HG03439 (cell line): ENCODE measurements around the gene PDK1.
"Not testable (repeated sequence)": the region's sequence is repeated elsewhere in the genome, so short reads cannot be mapped to it uniquely, and the experiment has no call there.

Source experiments
- ATAC-seq: cut with Tn5 transposase; IDR thresholded peaks from one replicate; pipeline ENCODE4 v1.9.1; 2021; ENCODE audit warnings: mild to moderate bottlenecking, moderate library complexity; ENCODE audit not compliant: unreplicated experiment

Gene PDK1

DNA sequence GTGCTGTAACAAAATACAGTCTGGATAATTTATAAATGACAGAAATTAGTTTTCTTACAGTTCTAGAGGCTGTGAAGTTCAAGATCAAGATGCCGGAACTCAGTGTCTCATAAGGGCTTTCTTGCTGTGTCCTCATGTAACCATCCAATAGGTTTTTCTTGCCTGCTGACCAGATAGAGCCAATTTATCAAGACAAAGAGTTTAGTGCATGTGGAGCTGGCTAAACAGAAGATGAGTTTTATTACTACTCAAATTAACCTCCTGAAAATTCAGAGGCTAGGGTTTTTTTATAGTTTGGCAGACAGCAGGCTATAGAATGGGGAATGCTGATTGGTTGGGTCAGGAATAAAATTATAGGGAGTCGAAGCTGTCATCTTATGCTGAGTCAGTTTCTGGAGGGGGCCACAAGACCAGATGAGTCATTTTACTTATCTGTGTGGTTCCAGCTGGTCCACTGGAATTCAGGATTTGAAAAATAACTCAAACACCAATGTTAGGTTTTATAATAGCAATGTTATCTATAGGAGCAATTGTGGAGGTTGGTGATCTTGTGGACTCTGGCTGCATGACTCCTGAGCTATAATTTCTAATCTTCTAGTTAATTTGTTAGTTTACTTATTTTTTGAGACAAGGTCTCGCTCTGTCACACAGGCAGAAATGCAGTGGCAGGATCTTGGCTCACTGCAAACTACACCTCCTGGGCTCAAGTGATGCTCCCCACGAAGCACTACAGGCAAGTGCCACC, 3.2 kb upstream of the PDK1 start:
- ATAC-seq = no peak

- ATAC-seq = no peak
These were observed 1.3 kb upstream of the PDK1 start for GRCh38 chr2:172554352-172555271.

- ATAC-seq = no peak
These were observed 693 bp upstream of the PDK1 start for GRCh38 chr2:172555272-172555521.

DNA sequence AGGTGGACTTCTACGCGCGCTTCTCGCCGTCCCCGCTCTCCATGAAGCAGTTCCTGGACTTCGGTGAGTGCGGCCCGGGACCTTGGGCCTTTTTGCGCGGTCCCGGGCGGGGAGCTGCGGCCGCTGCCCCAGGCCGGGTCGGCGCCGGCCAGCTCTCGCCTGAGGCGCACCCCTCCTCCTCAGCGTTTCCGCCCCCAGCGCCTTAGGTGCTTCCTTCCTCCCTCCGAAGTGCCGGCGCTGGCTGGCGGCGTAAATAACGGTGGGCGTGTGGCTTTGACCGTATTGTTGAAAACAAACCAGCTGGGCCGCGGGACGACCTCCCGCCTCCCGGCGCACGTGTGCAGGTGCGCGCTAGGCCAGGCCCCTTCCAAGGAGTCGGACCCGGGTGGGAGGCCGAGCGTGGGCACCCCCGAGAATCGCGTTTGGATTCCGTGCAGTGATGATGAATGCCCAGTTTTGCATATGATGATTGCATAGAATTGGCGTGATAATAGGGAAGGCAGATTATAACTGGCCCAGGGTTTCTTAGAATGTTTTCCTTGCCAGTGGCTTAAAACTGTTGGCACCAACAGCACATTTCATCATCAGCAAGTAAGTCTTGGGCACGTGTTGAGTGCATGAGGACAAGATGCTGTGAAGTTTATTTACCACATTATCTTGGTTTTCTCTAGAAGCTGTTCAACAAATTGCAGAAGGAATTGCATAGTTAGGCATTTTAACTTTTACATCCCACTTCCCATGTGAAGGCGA, 569 bp downstream of the PDK1 start:
- peak; percentile 72 for ATAC-seq

GRCh38 chr2:172558372-172558771, 2.5 kb downstream of the PDK1 start:
- no peak for ATAC-seq

DNA sequence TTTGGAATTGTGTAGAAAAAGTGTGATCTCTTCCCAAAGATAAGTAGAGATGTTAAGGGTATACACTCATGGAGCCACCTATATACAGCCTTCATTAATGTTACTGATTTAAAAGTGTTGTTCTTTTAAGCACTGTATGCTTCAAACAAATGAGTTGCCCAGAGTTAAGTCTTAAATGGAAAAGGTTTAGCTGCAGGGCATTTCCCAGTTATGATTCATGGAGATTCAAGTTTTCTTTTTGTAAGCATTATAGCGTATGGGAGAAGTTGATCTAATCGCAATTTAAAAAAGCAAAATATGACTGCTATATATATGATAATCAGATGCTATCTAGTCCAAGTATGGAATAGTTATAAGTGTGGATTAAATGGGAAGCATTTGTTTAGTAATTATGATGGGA, 4.8 kb downstream of the PDK1 start:
- no peak for ATAC-seq

DNA sequence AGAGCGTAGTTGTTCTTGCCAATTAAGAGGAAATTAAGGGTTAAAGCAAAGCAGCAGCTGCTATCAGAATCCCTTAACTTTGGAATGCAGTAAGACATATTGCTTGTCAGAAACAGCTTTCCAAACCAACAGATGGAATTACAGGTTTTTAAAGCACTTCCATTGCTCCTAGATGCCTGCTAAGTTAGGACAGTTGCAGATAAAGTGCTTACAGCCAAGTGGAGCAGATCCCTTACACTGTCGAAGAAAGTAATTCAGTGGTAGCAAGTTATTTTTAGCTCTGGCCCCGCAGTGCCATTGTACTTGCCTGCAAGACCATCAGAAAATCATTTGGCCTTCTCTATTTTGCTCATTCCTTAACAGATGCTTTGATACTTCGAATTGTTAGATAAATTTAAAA, 5.4 kb downstream of the PDK1 start:
- ATAC-seq = no peak

- no peak for ATAC-seq
These were observed 6.4 kb downstream of the PDK1 start for GRCh38 chr2:172562298-172562697.

- no peak for ATAC-seq
These were observed 8.5 kb downstream of the PDK1 start for GRCh38 chr2:172564376-172564775.

- no peak for ATAC-seq
These were observed 15.4 kb downstream of the PDK1 start for GRCh38 chr2:172571245-172571644.

DNA sequence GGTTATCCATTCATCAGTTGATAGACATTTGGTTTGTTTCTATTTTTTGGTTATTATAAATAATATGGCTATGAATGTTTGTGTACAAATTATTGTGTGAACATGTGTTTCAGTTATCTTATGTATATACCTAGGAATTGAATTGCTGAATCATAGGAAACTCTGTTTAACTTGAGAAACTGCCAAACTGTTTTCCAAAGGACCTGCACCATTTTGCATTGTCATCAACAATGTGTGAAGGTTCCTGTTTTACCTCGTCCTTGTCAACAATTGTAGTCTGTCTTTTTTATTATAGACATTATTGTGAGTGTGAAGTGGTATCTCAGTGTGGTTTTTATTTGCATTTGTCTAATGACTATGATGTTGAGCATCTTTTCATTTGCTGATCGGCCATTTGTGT, 17.1 kb downstream of the PDK1 start:
- no peak for ATAC-seq

DNA sequence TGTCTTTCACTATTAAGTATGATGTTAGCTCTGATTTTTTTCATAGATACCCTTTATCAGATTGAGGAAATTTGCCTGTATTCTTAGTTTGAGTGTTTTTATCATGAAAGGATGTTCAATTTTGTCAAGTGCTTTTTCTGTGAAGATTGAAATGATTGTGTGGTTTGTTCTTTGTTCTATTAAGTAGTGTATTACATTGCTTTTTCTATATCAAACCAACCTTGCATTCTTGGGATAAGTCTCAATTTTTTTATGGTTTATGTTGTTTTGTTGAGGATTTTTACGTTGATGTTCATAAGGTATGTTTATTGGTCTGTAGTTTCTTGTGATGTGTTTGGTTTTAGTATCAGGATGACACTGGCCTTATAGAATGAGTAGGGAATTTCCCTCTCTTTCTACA, 19.1 kb downstream of the PDK1 start:
- ATAC-seq = no peak

- ATAC-seq = no peak
These were observed 22.2 kb downstream of the PDK1 start for GRCh38 chr2:172578054-172578453.

DNA sequence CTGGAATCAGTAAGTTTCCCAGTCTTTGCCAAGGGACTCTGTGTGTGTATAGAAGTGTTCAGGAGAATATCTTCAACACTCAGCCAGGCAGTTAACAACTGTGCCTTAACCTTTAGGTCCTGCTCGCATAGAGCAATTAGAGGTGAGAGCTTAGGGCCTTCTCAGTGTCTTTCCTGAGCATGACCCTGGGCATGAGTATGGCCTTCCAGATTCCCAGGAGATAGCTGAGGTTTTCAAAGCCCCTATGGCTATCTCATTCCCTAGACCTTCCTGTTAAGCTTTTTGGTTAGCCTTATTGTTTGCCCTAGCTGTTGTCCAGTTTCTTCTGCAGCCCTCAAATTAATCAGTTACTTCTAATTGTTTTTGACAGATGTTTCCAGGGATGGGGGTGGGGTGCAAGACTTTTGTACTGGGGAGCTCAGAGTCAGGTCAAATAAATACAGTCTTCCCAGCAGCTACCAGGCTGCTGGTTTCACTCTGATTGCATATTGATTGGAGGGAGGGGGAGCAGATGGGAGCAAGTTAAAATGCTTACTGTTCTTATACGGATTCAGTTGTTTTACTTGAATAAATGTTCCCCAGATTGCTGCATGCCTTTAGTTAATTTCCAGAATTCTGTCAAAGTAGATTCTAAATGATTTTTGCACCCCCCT, 23.1 kb downstream of the PDK1 start:
- no peak for ATAC-seq

GRCh38 chr2:172580544-172580943, 24.7 kb downstream of the PDK1 start:
- no peak for ATAC-seq

- no peak for ATAC-seq
These were observed 26.8 kb downstream of the PDK1 start for GRCh38 chr2:172582656-172583055.

DNA sequence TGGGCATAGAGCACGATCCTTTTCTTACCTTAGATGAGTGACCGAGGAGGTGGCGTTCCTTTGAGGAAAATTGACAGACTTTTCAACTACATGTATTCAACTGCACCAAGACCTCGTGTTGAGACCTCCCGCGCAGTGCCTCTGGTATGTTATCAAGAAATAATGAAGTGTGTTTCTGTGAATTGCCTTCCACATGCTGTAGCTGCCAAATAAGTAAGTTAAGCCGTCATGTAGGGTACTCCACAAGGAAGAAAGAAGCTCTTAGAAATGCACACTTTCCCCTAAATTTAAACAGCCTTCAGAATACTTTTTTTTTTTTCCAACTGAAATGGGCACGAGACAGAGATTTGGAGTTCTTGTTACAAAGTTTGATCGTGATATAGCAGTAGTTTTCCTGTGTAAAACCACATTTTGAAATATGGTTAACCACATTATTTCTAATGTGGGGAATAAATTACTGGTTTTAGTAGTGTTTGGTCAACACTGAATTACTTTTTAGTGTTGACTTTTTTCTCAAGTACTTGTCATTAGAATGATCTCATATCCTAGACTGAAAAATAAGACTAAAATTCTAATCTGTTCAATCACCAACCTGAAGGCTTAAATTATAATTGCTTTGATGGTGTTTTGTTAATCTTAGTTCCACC, 30.5 kb downstream of the PDK1 start:
- no peak for ATAC-seq

- ATAC-seq = not testable (repeated sequence)
These were observed 31.3 kb downstream of the PDK1 start for GRCh38 chr2:172587231-172587630.

- no peak for ATAC-seq
These were observed 33.0 kb downstream of the PDK1 start for GRCh38 chr2:172588931-172589330.

DNA sequence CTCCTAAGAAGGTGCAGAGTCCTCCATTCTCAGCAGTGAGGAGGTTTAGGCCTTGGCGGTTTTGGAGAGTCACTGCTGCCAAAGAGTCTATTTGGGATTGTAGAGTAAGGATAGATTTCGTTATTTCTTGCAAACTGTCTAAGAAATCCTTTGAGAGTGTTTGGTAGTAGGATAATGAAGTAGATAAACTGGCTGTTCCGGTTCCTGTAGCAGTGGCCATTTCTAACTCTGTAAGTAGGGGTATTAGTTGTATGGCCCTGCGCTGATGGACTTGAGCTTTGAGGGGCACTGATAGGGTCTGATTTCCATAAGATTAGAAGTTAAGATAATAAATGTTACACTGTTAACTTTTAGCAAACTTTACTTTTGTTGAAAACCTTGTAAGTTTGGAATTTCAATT, 35.5 kb downstream of the PDK1 start:
- not testable (repeated sequence) for ATAC-seq

GRCh38 chr2:172592190-172592589, 36.3 kb downstream of the PDK1 start:
- not testable (repeated sequence) for ATAC-seq
